T-cell (primary cell): ENCODE data around the gene GNB3. TPM values are rescaled to one million over a fixed set of nuclear protein-coding genes. Genes with fewer than 3 reads are reported as not detected.

Experiments
- ATAC-seq, 4 experiments: fragments of 200-7000 bp in 3 of 4; fragments of 150-1000 bp in 1 of 4; cut with Tn5 transposase; replicated peaks in 1 of 4; 1 replicate in 3 of 4; 2 replicates in 1 of 4; pipeline ENCODE4 v1.10.0; 2021; ENCODE audit warnings: moderate library complexity in 3 of 4, mild to moderate bottlenecking in 2 of 4, moderate number of reproducible peaks in 1 of 4
- CTCF ChIA-PET, 2 donors: fragments of 300-600 bp; sonication (Branson Sonifier 250); formaldehyde crosslinking; loops; one replicate each; lab custom pipeline; 2022; ENCODE audit warnings: antibody characterized with exemption in 2 of 2; lab: Charles Lee
- POLR2A ChIA-PET, 2 donors: fragments of 300-600 bp; sonication (Branson Sonifier 250); formaldehyde crosslinking; loops; one replicate each; lab custom pipeline; 2022; ENCODE audit warnings: antibody characterized with exemption in 2 of 2; lab: Charles Lee
- DNase-seq, 35 experiments: peaks; one replicate each; pipeline versions ENCODE4 v3.0.0 to v3.0.0-alpha.2; 2013 to 2023
- H3K27ac ChIP-seq: one replicate; pipeline ENCODE4 v1.5.1; 2013; ENCODE audit warnings: low read length
- H3K27me3 ChIP-seq, 2 experiments: replicated peaks in 1 of 2; 1 replicate in 1 of 2; 2 replicates in 1 of 2; pipeline versions ENCODE4 v1.6.1 to v1.7.0; 2013; ENCODE audit warnings: low read length in 1 of 2, mixed read lengths in 1 of 2; ENCODE audit not compliant: control insufficient read depth in 2 of 2, insufficient read depth in 2 of 2; ENCODE audit errors: extremely low read depth in 1 of 2
- H3K36me3 ChIP-seq, 2 donors: 1 replicate in 1 of 2; 2 replicates in 1 of 2; pipeline versions ENCODE4 v1.6.1 to v1.7.0; 2013; ENCODE audit warnings: low read length in 1 of 2; ENCODE audit not compliant: control insufficient read depth in 2 of 2, insufficient read depth in 1 of 2; ENCODE audit errors: extremely low read depth in 1 of 2
- H3K4me1 ChIP-seq, 2 experiments: 1 replicate in 1 of 2; 2 replicates in 1 of 2; pipeline versions ENCODE4 v1.6.1 to v1.7.0; 2013; ENCODE audit warnings: low read length in 2 of 2, mixed read lengths in 1 of 2; ENCODE audit not compliant: insufficient read depth in 2 of 2, control insufficient read depth in 1 of 2; ENCODE audit errors: extremely low read depth in 1 of 2
- H3K4me3 ChIP-seq, 2 donors: 1 replicate in 1 of 2; 2 replicates in 1 of 2; pipeline versions ENCODE4 v1.5.1 to v1.7.0; 2013; ENCODE audit warnings: mild to moderate bottlenecking in 2 of 2, low read length in 1 of 2, moderate library complexity in 1 of 2; ENCODE audit not compliant: control insufficient read depth in 1 of 2; ENCODE audit errors: extremely low read depth in 1 of 2
- H3K9me3 ChIP-seq: 2 replicates; pipeline ENCODE4 v1.7.0; 2013
- H3K27ac Mint-ChIP-seq, 2 donors: one replicate each; pipeline ENCODE4 v1.8.0; 2020 to 2021; ENCODE audit warnings: mild to moderate bottlenecking in 2 of 2, mixed read lengths in 2 of 2
- H3K27me3 Mint-ChIP-seq, 2 donors: one replicate each; pipeline ENCODE4 v1.8.0; 2021 to 2022; ENCODE audit warnings: mixed read lengths in 2 of 2
- H3K36me3 Mint-ChIP-seq: one replicate; pipeline ENCODE4 v1.8.0; 2021; ENCODE audit warnings: mixed read lengths
- H3K4me1 Mint-ChIP-seq, 3 donors: one replicate each; pipeline ENCODE4 v1.8.0; 2020 to 2022; ENCODE audit warnings: mixed read lengths in 3 of 3, mild to moderate bottlenecking in 1 of 3
- H3K4me3 Mint-ChIP-seq, 3 donors: one replicate each; pipeline ENCODE4 v1.8.0; 2020 to 2022; ENCODE audit warnings: mild to moderate bottlenecking in 3 of 3, mixed read lengths in 3 of 3, moderate library complexity in 3 of 3
- H3K9me3 Mint-ChIP-seq, 3 donors: one replicate each; pipeline ENCODE4 v1.8.0; 2020 to 2022; ENCODE audit warnings: mixed read lengths in 3 of 3
- WGBS: methylation state at CpG from one replicate; pipeline ENCODE4 v1.1.5; 2013; ENCODE audit warnings: missing lambda C conversion rate; ENCODE audit not compliant: insufficient coverage; 5-methylcytosine and 5-hydroxymethylcytosine counted together
- total RNA-seq, 35 experiments: library from RNA in 6 of 35; stranded (reverse) in 6 of 35; fragments of 120-200 nt in 1 of 35; gene quantifications; one replicate each; pipeline versions ENCODE4 v1.2.1 to v1.2.4 and lab custom pipeline; 2013 to 2026

GNB3 gene
- total RNA-seq, 5 donors from 2014 or later (not counting 1 experiment from before 2014, with no cell fraction given) = 0.85 to 4.3 (median 3.4) TPM

- DNase-seq = no peak
- peaks cover 15 to 36% (median 19%) of the 10 kb centered on the region in 3 donors for H3K4me1 Mint-ChIP-seq
- Histone ChIP-seq H3K9me3 (no peaks in the 10 kb centered on the region), H3K4me3 (no peak within 1 kb of the TSS), H3K27ac (no peak within 1 kb of the TSS), H3K36me3 (peaks cover 0 to 20% of the 10 kb centered on the region in 2 donors), H3K27me3 (peaks cover 0 to 59% of the 10 kb centered on the region in 2 experiments), H3K4me1 (peaks cover 3 to 26% of the 10 kb centered on the region in 2 experiments)
- POLR2A ChIA-PET = interaction anchor here in 1 of 2 donors (0.5 to 0.7 kb wide), 4 partner anchors 17 to 164 kb away, joined by 3 to 7 read pairs (median 4); no protein-coding TSS in a partner anchor
- 0% methylated on average over 6 of the region's 28 CpGs for WGBS
- peaks cover 8 to 40% of the 10 kb centered on the region in 2 donors for H3K27me3 Mint-ChIP-seq
- H3K4me3 Mint-ChIP-seq = peak within 1 kb of the TSS; percentile 48 to 74 (median 65)
- no peaks in the 10 kb centered on the region for H3K9me3 Mint-ChIP-seq
- peaks cover 9% of the 10 kb centered on the region for H3K36me3 Mint-ChIP-seq
- peak within 1 kb of the TSS; percentile 54 to 64 for H3K27ac Mint-ChIP-seq
- CTCF ChIA-PET = interaction anchor here (0.7 kb wide), 3 partner anchors 13 to 194 kb away, joined by 3 to 4 read pairs (median 3); no protein-coding TSS in a partner anchor
- ATAC-seq = peak; percentile 12 to 25 (median 20)
These were observed 18.9 kb upstream of the GNB3 start, which contains the start of gene GPR162 for GRCh38 chr12:6821591-6822425. Gene GPR162 (plus strand): TSS chr12:6821821. CDS start chr12:6823899, 2,078 bp downstream.

- Mint-ChIP-seq H3K4me1 (peaks cover 19 to 41% (median 24%) of the 10 kb centered on the region in 3 donors), H3K36me3 (peaks cover 8% of the 10 kb centered on the region), H3K27ac (no peak overlapping the region), H3K27me3 (peaks cover 12 to 48% of the 10 kb centered on the region in 2 donors), H3K9me3 (no peaks in the 10 kb centered on the region), H3K4me3 (peak overlapping the region in 1 of 3 donors; percentile 74)
- DNase-seq (no peak), ATAC-seq (no peak)
- Histone ChIP-seq H3K9me3 (no peaks in the 10 kb centered on the region), H3K27me3 (peaks cover 0 to 67% of the 10 kb centered on the region in 2 experiments), H3K4me3 (no peak overlapping the region), H3K27ac (no peak overlapping the region), H3K4me1 (peaks cover 3 to 33% of the 10 kb centered on the region in 2 experiments), H3K36me3 (peaks cover 0 to 12% of the 10 kb centered on the region in 2 donors)
- ChIA-PET CTCF (interaction anchor here in 1 of 2 donors (0.5 to 0.6 kb wide), 3 partner anchors 12 to 159 kb away, joined by 3 to 4 read pairs (median 3); no protein-coding TSS in a partner anchor), POLR2A (no interaction called here)
- WGBS = 91% methylated on average over 3 of the region's 7 CpGs
These were observed 18.1 kb upstream of the GNB3 start for GRCh38 chr12:6822426-6823135.

- ATAC-seq = no peak
- Mint-ChIP-seq H3K4me1 (peaks cover 21 to 45% (median 28%) of the 10 kb centered on the region in 3 donors), H3K4me3 (peak overlapping the region in 1 of 3 donors; percentile 74), H3K9me3 (no peaks in the 10 kb centered on the region), H3K27me3 (peaks cover 16 to 51% of the 10 kb centered on the region in 2 donors), H3K27ac (no peak overlapping the region), H3K36me3 (peaks cover 4% of the 10 kb centered on the region)
- no peak overlapping the region for H3K4me3 ChIP-seq
- peaks cover 3 to 40% of the 10 kb centered on the region in 2 experiments for H3K4me1 ChIP-seq
- ChIA-PET POLR2A (interaction anchor here in 1 of 2 donors (1.5 kb wide), 1 partner anchor 71 kb away, joined by 3 read pairs; the partner anchor contains the start of gene MLF2), CTCF (interaction anchor here (0.5 to 3.2 kb wide), 10 partner anchors 13 to 858 kb away, joined by 3 to 26 read pairs (median 3); partner anchors contain the start of genes CD4 (in 1 of the 2) and MLF2 (in 1 of the 2))
- H3K36me3 ChIP-seq = peaks cover 0 to 5% of the 10 kb centered on the region in 2 donors
- H3K27me3 ChIP-seq = peaks cover 0 to 73% of the 10 kb centered on the region in 2 experiments
- H3K9me3 ChIP-seq = no peaks in the 10 kb centered on the region
- DNase-seq = peak in 1 of 35 experiments; percentile 19
- no peak overlapping the region for H3K27ac ChIP-seq
- WGBS = 63% methylated on average over 7 of the region's 12 CpGs
These were observed 17.3 kb upstream of the GNB3 start for GRCh38 chr12:6823182-6824084.

DNA sequence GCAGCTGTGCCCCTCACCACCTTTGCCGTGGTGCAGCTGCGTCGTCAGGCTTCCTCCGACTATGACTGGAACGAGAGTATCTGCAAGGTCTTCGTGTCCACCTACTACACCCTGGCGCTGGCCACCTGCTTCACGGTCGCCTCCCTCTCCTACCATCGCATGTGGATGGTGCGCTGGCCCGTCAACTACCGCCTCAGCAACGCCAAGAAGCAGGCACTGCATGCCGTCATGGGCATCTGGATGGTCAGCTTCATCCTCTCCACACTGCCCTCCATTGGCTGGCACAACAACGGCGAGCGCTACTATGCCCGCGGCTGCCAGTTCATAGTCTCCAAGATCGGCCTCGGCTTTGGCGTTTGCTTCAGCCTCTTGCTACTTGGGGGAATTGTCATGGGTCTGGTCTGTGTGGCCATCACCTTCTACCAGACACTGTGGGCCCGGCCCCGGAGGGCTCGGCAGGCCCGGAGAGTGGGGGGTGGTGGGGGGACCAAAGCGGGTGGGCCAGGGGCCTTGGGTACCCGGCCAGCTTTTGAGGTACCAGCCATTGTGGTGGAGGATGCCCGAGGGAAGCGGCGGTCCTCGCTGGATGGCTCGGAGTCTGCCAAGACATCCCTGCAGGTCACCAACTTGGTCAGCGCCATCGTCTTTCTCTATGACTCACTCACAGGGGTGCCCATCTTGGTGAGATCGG, 16.5 kb upstream of the GNB3 start:
- H3K36me3 ChIP-seq = peaks cover 0 to 3% of the 10 kb centered on the region in 2 donors
- Mint-ChIP-seq H3K36me3 (peaks cover 4% of the 10 kb centered on the region), H3K4me3 (no peak overlapping the region), H3K27me3 (peaks cover 16 to 56% of the 10 kb centered on the region in 2 donors), H3K9me3 (no peaks in the 10 kb centered on the region), H3K27ac (peak overlapping the region in 1 of 2 donors; percentile 43), H3K4me1 (peaks cover 24 to 49% (median 32%) of the 10 kb centered on the region in 3 donors)
- ATAC-seq (no peak), DNase-seq (peak in 1 of 35 experiments; percentile 16)
- ChIA-PET POLR2A (interaction anchor here in 1 of 2 donors (1.5 kb wide), 1 partner anchor 71 kb away, joined by 3 read pairs; the partner anchor contains the start of gene MLF2), CTCF (interaction anchor here (0.9 to 3.2 kb wide), 6 partner anchors 10 to 72 kb away, joined by 3 to 26 read pairs (median 5); partner anchors contain the start of genes MLF2 (in 1 of the 2) and USP5 (in 1 of the 2))
- H3K9me3 ChIP-seq = no peaks in the 10 kb centered on the region
- peaks cover 3 to 45% of the 10 kb centered on the region in 2 experiments for H3K4me1 ChIP-seq
- 78% methylated on average over 22 of the region's 37 CpGs for WGBS
- no peak overlapping the region for H3K27ac ChIP-seq
- H3K4me3 ChIP-seq = no peak overlapping the region
- H3K27me3 ChIP-seq = peaks cover 0 to 79% of the 10 kb centered on the region in 2 experiments

GRCh38 chr12:6824901-6825381, 15.8 kb upstream of the GNB3 start:
- Histone ChIP-seq H3K4me3 (no peak overlapping the region), H3K4me1 (peaks cover 3 to 51% of the 10 kb centered on the region in 2 experiments), H3K36me3 (peaks cover 0 to 1% of the 10 kb centered on the region in 2 donors), H3K27me3 (peaks cover 0 to 86% of the 10 kb centered on the region in 2 experiments), H3K9me3 (no peaks in the 10 kb centered on the region), H3K27ac (no peak overlapping the region)
- Mint-ChIP-seq H3K4me3 (no peak overlapping the region), H3K4me1 (peaks cover 29 to 53% (median 33%) of the 10 kb centered on the region in 3 donors), H3K27me3 (peaks cover 16 to 60% of the 10 kb centered on the region in 2 donors), H3K27ac (no peak overlapping the region), H3K9me3 (no peaks in the 10 kb centered on the region), H3K36me3 (no peaks in the 10 kb centered on the region)
- CTCF ChIA-PET = interaction anchor here (0.5 to 3.2 kb wide), 9 partner anchors 10 to 135 kb away, joined by 3 to 26 read pairs (median 3); partner anchors contain the start of genes MLF2 (in 1 of the 2), USP5 (in 1 of the 2) and ZNF384 (in 1 of the 2)
- POLR2A ChIA-PET = interaction anchor here in 1 of 2 donors (1.5 kb wide), 1 partner anchor 72 kb away, joined by 3 read pairs; the partner anchor contains the start of gene MLF2
- DNase-seq (no peak), ATAC-seq (no peak)
- 81% methylated on average over 11 of the region's 12 CpGs for WGBS
